ENCODE data around the gene ARID1B. TPM values are rescaled to one million over a fixed set of nuclear protein-coding genes. Genes with fewer than 3 reads are reported as not detected.

ARID1B gene
- total RNA-seq, 2 donors from 2014 or later = 43.9 to 44.6 TPM

GRCh38 chr6:157244175-157244574 lies 467.0 kb downstream of the ARID1B start:
- peak overlapping the region; percentile 11 to 67 for H3K27ac ChIP-seq
- no peak for DNase-seq (ENCODE audit: low spot score)
- H3K4me1 ChIP-seq = peaks cover 0 to 37% of the 10 kb centered on the region in 2 donors
- no peak overlapping the region for H3K4me3 ChIP-seq
- TF ChIP-seq CTCF (IDR thresholded peaks at IDR 0.05) = no peak
- no peaks in the 10 kb centered on the region for H3K9me3 ChIP-seq
- no peaks in the 10 kb centered on the region for H3K36me3 ChIP-seq
- no peaks in the 10 kb centered on the region for H3K27me3 ChIP-seq

GRCh38 chr6:157244780-157245179 lies 467.6 kb downstream of the ARID1B start:
- Histone ChIP-seq H3K9me3 (no peaks in the 10 kb centered on the region), H3K4me1 (peaks cover 0 to 37% of the 10 kb centered on the region in 2 donors), H3K4me3 (no peak overlapping the region), H3K36me3 (no peaks in the 10 kb centered on the region), H3K27me3 (no peaks in the 10 kb centered on the region), H3K27ac (peak overlapping the region in 1 of 2 donors; percentile 67)
- DNase-seq (ENCODE audit: low spot score) = no peak
- TF ChIP-seq CTCF (IDR thresholded peaks at IDR 0.05) = no peak

GRCh38 chr6:157245436-157245835 lies 468.3 kb downstream of the ARID1B start:
- no peak for DNase-seq (ENCODE audit: low spot score)

GRCh38 chr6:157246048-157246630 lies 469.0 kb downstream of the ARID1B start:
- DNase-seq (ENCODE audit: low spot score) = no peak
- peak overlapping the region in 1 of 2 donors; percentile 67 for H3K27ac ChIP-seq
- no peaks in the 10 kb centered on the region for H3K9me3 ChIP-seq
- no peak overlapping the region for H3K4me3 ChIP-seq
- H3K27me3 ChIP-seq = no peaks in the 10 kb centered on the region
- TF ChIP-seq CTCF (IDR thresholded peaks at IDR 0.05) = no peak
- no peaks in the 10 kb centered on the region for H3K36me3 ChIP-seq
- H3K4me1 ChIP-seq = peaks cover 0 to 27% of the 10 kb centered on the region in 2 donors

More at GRCh38 chr6:157245436-157245835, 468.3 kb downstream of the ARID1B start:
- Histone ChIP-seq H3K36me3 (no peaks in the 10 kb centered on the region), H3K27ac (peak overlapping the region in 1 of 2 donors; percentile 67), H3K9me3 (no peaks in the 10 kb centered on the region), H3K27me3 (no peaks in the 10 kb centered on the region), H3K4me3 (no peak overlapping the region), H3K4me1 (peaks cover 0 to 31% of the 10 kb centered on the region in 2 donors)
- TF ChIP-seq CTCF (IDR thresholded peaks at IDR 0.05) = no peak

- H3K27me3 ChIP-seq = no peaks in the 10 kb centered on the region
- H3K4me3 ChIP-seq = no peak overlapping the region
- no peak for DNase-seq (ENCODE audit: low spot score)
- H3K27ac ChIP-seq = no peak overlapping the region
- peaks cover 0 to 23% of the 10 kb centered on the region in 2 donors for H3K4me1 ChIP-seq
- no peak for TF ChIP-seq CTCF (IDR thresholded peaks at IDR 0.05)
- H3K36me3 ChIP-seq = no peaks in the 10 kb centered on the region
- H3K9me3 ChIP-seq = no peaks in the 10 kb centered on the region
These were observed 469.8 kb downstream of the ARID1B start for GRCh38 chr6:157246771-157247484.
